Neural progenitor cell (in vitro differentiated cells): ENCODE data around the gene CSNK1G2. TPM values are rescaled to one million over a fixed set of nuclear protein-coding genes. Genes with fewer than 3 reads are reported as not detected.

Experiments used
- DNase-seq: peaks from one replicate; pipeline ENCODE4 v3.0.0-alpha.2; 2016; ENCODE audit warnings: low spot score
- H2AFZ ChIP-seq: fragments of 200-600 bp; sonication (generic); replicated peaks from 2 replicates; pipeline ENCODE4 v1.6.1; 2016; ENCODE audit warnings: antibody characterized with exemption
- H3F3A ChIP-seq: fragments of 200-600 bp; sonication (generic); 2 replicates; pipeline ENCODE4 v1.6.1; 2016; ENCODE audit warnings: antibody characterized with exemption, low read depth
- H3K27ac ChIP-seq: fragments of 200-600 bp; sonication (generic); 2 replicates; pipeline ENCODE4 v1.5.1; 2016; ENCODE audit warnings: mild to moderate bottlenecking
- H3K27me3 ChIP-seq: fragments of 200-600 bp; sonication (generic); 2 replicates; pipeline ENCODE4 v1.6.1; 2016; ENCODE audit warnings: mild to moderate bottlenecking, moderate library complexity
- H3K36me3 ChIP-seq: fragments of 200-600 bp; sonication (generic); 2 replicates; pipeline ENCODE4 v1.5.1; 2016
- H3K4me1 ChIP-seq: fragments of 200-600 bp; sonication (generic); 2 replicates; pipeline ENCODE4 v1.6.1; 2016; ENCODE audit warnings: mixed run types
- H3K4me2 ChIP-seq: fragments of 200-600 bp; sonication (generic); 2 replicates; pipeline ENCODE4 v1.6.1; 2016
- H3K4me3 ChIP-seq: fragments of 200-600 bp; sonication (generic); 2 replicates; pipeline ENCODE4 v1.5.1; 2016
- H3K79me2 ChIP-seq: fragments of 200-600 bp; sonication (generic); 2 replicates; pipeline ENCODE4 v1.6.1; 2016; ENCODE audit warnings: low read depth
- H3K9ac ChIP-seq: fragments of 200-600 bp; sonication (generic); 2 replicates; pipeline ENCODE4 v1.6.1; 2016
- H3K9me3 ChIP-seq: fragments of 200-600 bp; sonication (generic); 2 replicates; pipeline ENCODE4 v1.5.1; 2016; ENCODE audit warnings: low read depth
- H4K20me1 ChIP-seq: fragments of 200-600 bp; sonication (generic); 2 replicates; pipeline ENCODE4 v1.6.1; 2016; ENCODE audit warnings: low read depth
- H3K27ac Mint-ChIP-seq: 3 replicates; pipeline ENCODE4 v1.8.0; 2021; ENCODE audit warnings: mixed read lengths
- H3K27me3 Mint-ChIP-seq: 2 replicates; pipeline ENCODE4 v1.8.0; 2022; ENCODE audit warnings: low read depth, mild to moderate bottlenecking, inconsistent platforms, moderate library complexity, mixed read lengths; ENCODE audit not compliant: insufficient read depth
- H3K36me3 Mint-ChIP-seq: 3 replicates; pipeline ENCODE4 v1.8.0; 2021; ENCODE audit warnings: mixed read lengths
- H3K4me1 Mint-ChIP-seq: 3 replicates; pipeline ENCODE4 v1.8.0; 2021; ENCODE audit warnings: mixed read lengths
- H3K4me3 Mint-ChIP-seq: 3 replicates; pipeline ENCODE4 v1.8.0; 2021; ENCODE audit warnings: mild to moderate bottlenecking, moderate library complexity, mixed read lengths
- H3K9me3 Mint-ChIP-seq: 3 replicates; pipeline ENCODE4 v1.8.0; 2020; ENCODE audit warnings: mixed read lengths
- EZH2 ChIP-seq: fragments of 200-600 bp; sonication (generic); IDR thresholded peaks from 2 replicates; pipeline ENCODE4 v1.6.1; 2017; ENCODE audit warnings: antibody characterized with exemption, mild to moderate bottlenecking, moderate library complexity
- EZH2phosphoT487 ChIP-seq: fragments of 200-600 bp; sonication (generic); IDR thresholded peaks from 2 replicates; pipeline ENCODE4 v1.6.1; 2017; ENCODE audit warnings: antibody characterized with exemption
- total RNA-seq: library from RNA; depleted of rRNA; stranded (reverse); fragments of >200 nt; gene quantifications from 2 replicates; pipeline ENCODE4 v1.2.3, GENCODE V29; 2015; ENCODE audit warnings: low replicate concordance
- TF ChIP-seq, protein P1 (sequence below): fragments of 200-600 bp; sonication (generic); IDR thresholded peaks from 2 replicates; pipeline ENCODE4 v1.5.1; 2017; ENCODE audit warnings: antibody characterized with exemption, mild to moderate bottlenecking

The CSNK1G2 gene
- total RNA-seq, 1 donor from 2014 or later: 49.6 TPM

DNA sequence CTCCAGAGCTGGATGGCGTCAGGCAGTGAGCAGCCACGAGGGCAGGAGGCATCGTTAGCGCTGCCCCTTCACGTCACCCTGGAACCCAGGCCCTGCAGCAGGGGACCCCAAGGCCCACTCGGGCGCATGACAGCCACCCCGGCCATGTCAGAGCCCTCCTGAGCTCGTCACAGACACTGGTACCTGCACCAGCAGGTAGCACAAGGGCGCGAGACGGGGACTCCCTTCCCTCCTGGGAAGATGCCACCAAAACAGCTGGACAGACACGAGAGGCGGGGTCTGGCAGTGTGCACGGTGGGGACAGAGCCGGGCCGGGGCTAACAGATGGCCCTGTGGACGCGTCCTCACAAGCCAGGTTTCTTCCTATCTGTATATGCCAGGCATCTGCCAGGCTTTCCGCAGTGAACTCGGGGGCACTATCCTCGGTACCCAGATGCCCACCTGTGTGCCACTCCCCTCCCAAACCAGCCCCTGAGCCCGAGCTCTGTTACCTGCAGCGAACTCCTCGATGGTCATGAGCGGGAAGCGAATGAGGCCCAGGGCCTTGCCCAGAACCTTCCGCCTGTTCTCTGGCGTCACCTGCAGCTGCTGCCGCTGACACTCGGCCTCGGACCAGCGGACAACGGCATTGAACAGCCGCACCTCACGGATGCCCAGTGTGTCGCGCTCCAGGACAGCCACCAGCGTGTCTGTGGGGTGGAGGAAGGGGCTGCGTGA, 48.7 kb downstream of the CSNK1G2 start:
- Histone ChIP-seq H3K4me2 (no peak overlapping the region), H3F3A (peaks cover 24% of the 10 kb centered on the region), H3K27me3 (no peaks in the 10 kb centered on the region), H2AFZ (no peak overlapping the region), H3K36me3 (no peaks in the 10 kb centered on the region), H3K9me3 (no peaks in the 10 kb centered on the region), H3K27ac (no peak overlapping the region), H3K79me2 (no peaks in the 10 kb centered on the region), H3K4me3 (no peak overlapping the region), H4K20me1 (peaks cover 13% of the 10 kb centered on the region), H3K9ac (no peak overlapping the region), H3K4me1 (no peaks in the 10 kb centered on the region)
- Mint-ChIP-seq H3K9me3 (no peaks in the 10 kb centered on the region), H3K4me3 (no peak overlapping the region), H3K27ac (no peak overlapping the region), H3K36me3 (peaks cover 12% of the 10 kb centered on the region), H3K4me1 (no peaks in the 10 kb centered on the region), H3K27me3 (peaks cover 3% of the 10 kb centered on the region)
- no peak for DNase-seq
- TF ChIP-seq EZH2phosphoT487 (no peak), EZH2 (no peak)
- TF ChIP-seq, protein P1, sequence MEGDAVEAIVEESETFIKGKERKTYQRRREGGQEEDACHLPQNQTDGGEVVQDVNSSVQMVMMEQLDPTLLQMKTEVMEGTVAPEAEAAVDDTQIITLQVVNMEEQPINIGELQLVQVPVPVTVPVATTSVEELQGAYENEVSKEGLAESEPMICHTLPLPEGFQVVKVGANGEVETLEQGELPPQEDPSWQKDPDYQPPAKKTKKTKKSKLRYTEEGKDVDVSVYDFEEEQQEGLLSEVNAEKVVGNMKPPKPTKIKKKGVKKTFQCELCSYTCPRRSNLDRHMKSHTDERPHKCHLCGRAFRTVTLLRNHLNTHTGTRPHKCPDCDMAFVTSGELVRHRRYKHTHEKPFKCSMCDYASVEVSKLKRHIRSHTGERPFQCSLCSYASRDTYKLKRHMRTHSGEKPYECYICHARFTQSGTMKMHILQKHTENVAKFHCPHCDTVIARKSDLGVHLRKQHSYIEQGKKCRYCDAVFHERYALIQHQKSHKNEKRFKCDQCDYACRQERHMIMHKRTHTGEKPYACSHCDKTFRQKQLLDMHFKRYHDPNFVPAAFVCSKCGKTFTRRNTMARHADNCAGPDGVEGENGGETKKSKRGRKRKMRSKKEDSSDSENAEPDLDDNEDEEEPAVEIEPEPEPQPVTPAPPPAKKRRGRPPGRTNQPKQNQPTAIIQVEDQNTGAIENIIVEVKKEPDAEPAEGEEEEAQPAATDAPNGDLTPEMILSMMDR: no peak

GRCh38 chr19:1990230-1991017, 49.5 kb downstream of the CSNK1G2 start:
- Histone ChIP-seq H3K27ac (no peak overlapping the region), H3K36me3 (no peaks in the 10 kb centered on the region), H3K9me3 (no peaks in the 10 kb centered on the region), H3K27me3 (no peaks in the 10 kb centered on the region), H4K20me1 (peaks cover 13% of the 10 kb centered on the region), H3K4me1 (no peaks in the 10 kb centered on the region), H3F3A (peaks cover 19% of the 10 kb centered on the region), H2AFZ (no peak overlapping the region), H3K79me2 (no peaks in the 10 kb centered on the region), H3K4me2 (no peak overlapping the region), H3K9ac (no peak overlapping the region), H3K4me3 (no peak overlapping the region)
- Mint-ChIP-seq H3K36me3 (peaks cover 11% of the 10 kb centered on the region), H3K4me1 (no peaks in the 10 kb centered on the region), H3K27ac (no peak overlapping the region), H3K27me3 (no peaks in the 10 kb centered on the region), H3K4me3 (no peak overlapping the region), H3K9me3 (no peaks in the 10 kb centered on the region)
- no peak for DNase-seq
- no peak for TF ChIP-seq EZH2
- TF ChIP-seq, protein P1: no peak
- no peak for TF ChIP-seq EZH2phosphoT487

DNA sequence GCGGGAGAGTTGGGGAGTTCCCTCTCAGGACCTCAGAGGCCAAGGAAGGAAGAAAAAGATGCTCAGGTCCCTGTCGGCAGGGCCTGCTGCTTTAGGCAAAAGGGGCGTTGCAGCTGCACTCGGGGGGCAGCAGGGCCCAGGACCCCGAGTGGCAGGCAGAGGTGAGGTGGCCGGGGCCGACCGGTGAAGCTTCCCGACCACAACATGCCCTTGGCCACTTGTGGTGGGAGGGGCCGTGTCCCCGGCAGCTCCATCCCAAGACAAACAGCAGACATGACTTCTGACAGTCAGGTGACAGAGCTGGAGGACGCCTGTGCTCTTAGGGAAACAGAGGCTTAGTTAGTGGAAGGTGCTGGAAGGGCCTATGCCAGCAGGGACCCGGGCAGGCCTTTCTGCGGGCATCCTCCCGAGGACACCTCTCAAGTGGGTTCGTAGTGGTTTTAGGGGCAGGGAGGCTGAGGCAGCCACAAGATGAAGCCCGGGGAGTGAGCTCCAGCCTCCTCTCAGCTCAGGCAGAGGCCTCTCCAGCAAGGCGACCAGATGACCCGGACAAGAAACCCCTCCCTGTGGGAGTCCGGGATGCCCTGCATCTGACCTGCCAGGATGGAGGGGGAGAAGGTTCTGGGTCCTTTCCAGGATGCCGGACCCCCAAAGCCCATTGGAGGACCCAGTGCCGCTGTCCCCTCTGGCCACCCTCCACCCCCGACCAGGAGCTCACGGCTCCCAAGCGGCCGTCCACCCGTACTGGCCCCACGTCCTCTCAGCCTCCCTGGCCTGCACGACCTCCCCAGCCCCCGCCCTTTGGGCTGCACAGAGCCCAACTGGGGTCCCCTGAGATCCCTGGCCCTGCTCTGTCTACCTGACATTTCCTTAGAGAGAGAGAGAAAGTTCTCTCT, 50.3 kb downstream of the CSNK1G2 start:
- Histone ChIP-seq H3K9me3 (no peaks in the 10 kb centered on the region), H3K4me2 (no peak overlapping the region), H3F3A (peaks cover 11% of the 10 kb centered on the region), H2AFZ (no peak overlapping the region), H3K4me1 (no peaks in the 10 kb centered on the region), H4K20me1 (peaks cover 9% of the 10 kb centered on the region), H3K9ac (no peak overlapping the region), H3K36me3 (peaks cover 3% of the 10 kb centered on the region), H3K27me3 (no peaks in the 10 kb centered on the region), H3K27ac (no peak overlapping the region), H3K4me3 (no peak overlapping the region), H3K79me2 (no peaks in the 10 kb centered on the region)
- no peak overlapping the region for H3K27ac Mint-ChIP-seq
- peaks cover 17% of the 10 kb centered on the region for H3K36me3 Mint-ChIP-seq
- H3K9me3 Mint-ChIP-seq: peaks cover 6% of the 10 kb centered on the region
- DNase-seq: no peak
- H3K27me3 Mint-ChIP-seq: no peaks in the 10 kb centered on the region
- TF ChIP-seq EZH2phosphoT487: no peak
- TF ChIP-seq EZH2: no peak
- TF ChIP-seq, protein P1: no peak
- H3K4me1 Mint-ChIP-seq: no peaks in the 10 kb centered on the region
- no peak overlapping the region for H3K4me3 Mint-ChIP-seq
